ENCODE data around the gene GP1BA.

- TF ChIP-seq CTCF (IDR thresholded peaks at IDR 0.05; ENCODE audit: poor library complexity): no peak
- TF ChIP-seq EZH2phosphoT487 (IDR thresholded peaks at IDR 0.05; ENCODE audit: low read depth, severe bottlenecking, unreplicated experiment): no peak
- TF ChIP-seq EZH2 (IDR thresholded peaks at IDR 0.05; ENCODE audit: borderline replicate concordance): no peak
These were observed 33.1 kb upstream of the GP1BA start for GRCh38 chr17:4898927-4899326.

Measured in hepatocyte (in vitro differentiated cells).